Measurements from ENCODE around the gene RAB36. TPM values are rescaled to one million over a fixed set of nuclear protein-coding genes. Genes with fewer than 3 reads are reported as not detected.

The RAB36 gene
- polyA plus RNA-seq, 1 of the 3 experiments (the other 2 are of a cell fraction): 6.6 TPM

DNA sequence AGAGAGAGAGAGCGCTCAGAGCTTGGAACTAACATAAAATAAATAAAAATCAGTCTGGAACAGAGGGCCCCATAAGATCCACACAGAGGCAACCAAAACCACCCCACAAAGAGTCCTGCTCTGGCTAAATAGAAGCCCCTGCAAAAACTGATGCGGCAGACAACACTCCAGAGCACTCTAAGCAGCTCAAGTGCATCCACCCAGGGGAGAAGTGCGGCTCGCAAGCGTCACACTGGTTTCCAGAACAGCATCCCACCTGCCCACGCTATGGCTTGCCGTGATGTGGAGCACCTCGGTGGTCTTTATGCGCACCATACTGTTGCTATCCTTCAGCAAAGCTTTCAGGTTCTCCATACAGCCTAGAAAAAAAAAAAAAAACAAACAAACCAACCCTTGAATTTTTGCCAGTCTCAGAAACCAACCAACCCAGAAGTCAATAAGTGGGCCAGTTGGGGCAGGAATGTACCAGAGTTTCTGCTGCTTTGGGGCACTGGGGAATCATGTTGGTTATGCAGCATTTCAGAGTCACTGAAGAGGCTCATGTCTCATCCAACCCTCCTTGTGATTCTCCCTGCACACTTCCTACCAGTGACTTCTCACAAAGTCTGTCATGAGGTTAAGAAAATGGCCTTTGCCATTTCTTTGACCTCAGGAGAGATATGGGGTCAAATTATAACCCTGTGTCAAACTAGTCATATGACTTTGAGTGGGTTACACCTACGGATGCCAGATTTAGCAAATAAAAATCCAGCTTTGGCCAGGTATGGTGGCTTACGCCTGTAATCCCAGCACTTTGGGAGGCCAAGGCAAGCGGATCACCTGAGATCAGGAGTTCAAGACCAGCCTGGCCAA, 6.5 kb upstream of the RAB36 start:
- H3K4me1 ChIP-seq (ENCODE audit: control insufficient read depth in 1 of 2, insufficient read depth in 2 of 2, low read depth in 1 of 2, low read length in 1 of 2): peaks cover 6 to 9% of the 10 kb centered on the region in 2 experiments; a peak in 1 of 4 replicates
- no peak overlapping the region for H3K4me2 ChIP-seq
- no peaks in the 10 kb centered on the region for H4K20me1 ChIP-seq (ENCODE audit: insufficient read depth)
- no peaks in the 10 kb centered on the region for H3K9me2 ChIP-seq
- no peak overlapping the region for H3K27ac ChIP-seq (ENCODE audit: low read depth in 2 of 2, low read length in 1 of 2)
- no peaks in the 10 kb centered on the region for H3K79me2 ChIP-seq (ENCODE audit: insufficient read depth)
- no peaks in the 10 kb centered on the region for H3K36me3 ChIP-seq (replicated peaks in 1 of 2; ENCODE audit: control insufficient read depth in 1 of 2, insufficient read depth in 2 of 2, low read length in 1 of 2)
- H3F3A ChIP-seq (replicated peaks; ENCODE audit: insufficient read depth): no peaks in the 10 kb centered on the region
- H3K9me3 ChIP-seq: no peaks in the 10 kb centered on the region
- H2AFZ ChIP-seq (ENCODE audit: low read depth): no peak overlapping the region
- DNase-seq: no peak
- H3K4me3 ChIP-seq (ENCODE audit: low read depth in 2 of 2, low read length in 1 of 2): no peak overlapping the region
- TF ChIP-seq RAD21 (IDR thresholded peaks at IDR 0.05; ENCODE audit: low read length): no peak
- no peak for TF ChIP-seq CHD2 (IDR thresholded peaks at IDR 0.05; ENCODE audit: low read length, partially characterized antibody)
- no peak for TF ChIP-seq TCF12 (IDR thresholded peaks at IDR 0.05)
- TF ChIP-seq RCOR1 (IDR thresholded peaks at IDR 0.05; ENCODE audit: low read length): no peak
- no peak for TF ChIP-seq NRF1 (IDR thresholded peaks at IDR 0.05; ENCODE audit: low read depth, low read length)
- no peak for TF ChIP-seq YY1 (IDR thresholded peaks at IDR 0.05; ENCODE audit: low read depth)
- TF ChIP-seq FOXM1 (IDR thresholded peaks at IDR 0.05; ENCODE audit: low read depth): no peak
- no peak for TF ChIP-seq ELF1 (IDR thresholded peaks at IDR 0.05)
- no peak for TF ChIP-seq EZH2phosphoT487 (IDR thresholded peaks at IDR 0.05; ENCODE audit: borderline replicate concordance, low read depth)
- TF ChIP-seq PBX3 (IDR thresholded peaks at IDR 0.05): no peak
- TF ChIP-seq SIN3A (IDR thresholded peaks at IDR 0.05; ENCODE audit: borderline replicate concordance, low read depth, low read length): no peak
- TF ChIP-seq USF1 (IDR thresholded peaks at IDR 0.05; ENCODE audit: borderline replicate concordance, low read depth): no peak
- TF ChIP-seq MXI1 (IDR thresholded peaks at IDR 0.05; ENCODE audit: low read depth, low read length): no peak
- no peak for TF ChIP-seq GABPA (IDR thresholded peaks at IDR 0.05; ENCODE audit: low read depth)
- no peak for TF ChIP-seq FOXJ3 (CRISPR knock-in tag; IDR thresholded peaks at IDR 0.05)
- no peak for TF ChIP-seq SMC3 (IDR thresholded peaks at IDR 0.05; ENCODE audit: low read depth, low read length)
- no peak for TF ChIP-seq JUND (IDR thresholded peaks at IDR 0.05)
- no peak for TF ChIP-seq GATA2 (CRISPR knock-in tag; IDR thresholded peaks at IDR 0.05)
- no peaks in the 10 kb centered on the region for H3K27me3 ChIP-seq (ENCODE audit: insufficient read depth)
- ChIA-PET POLR2A (no interaction called here), CTCF (interaction anchor here (0.9 to 13.2 kb wide), 5 partner anchors 10 to 452 kb away, joined by 3 to 397 read pairs (median 21); no protein-coding TSS in a partner anchor)
- H3K9ac ChIP-seq: no peak overlapping the region
- WGBS (ENCODE audit: low lambda C conversion rate): 91% methylated on average over 9 of the region's 12 CpGs

DNA sequence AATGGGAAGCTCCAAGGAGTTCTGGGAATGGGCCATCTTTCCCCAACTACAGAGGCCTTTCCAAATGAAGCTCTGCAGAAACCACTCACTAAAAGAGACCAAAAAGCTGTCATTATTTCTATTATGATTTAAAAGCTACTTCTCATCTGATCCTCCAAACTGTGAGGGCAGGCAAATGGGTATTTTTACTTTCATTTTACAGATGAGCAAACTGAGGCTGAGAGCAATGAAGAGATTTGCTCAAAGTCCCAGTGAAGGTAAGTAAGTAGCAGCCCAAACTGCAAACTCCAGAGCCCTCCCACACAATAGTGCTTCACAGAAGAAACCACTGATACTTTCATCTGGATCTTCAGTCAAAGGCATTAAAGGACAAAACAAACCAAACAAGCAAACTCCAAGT, 4.9 kb upstream of the RAB36 start:
- Histone ChIP-seq H4K20me1 (ENCODE audit: insufficient read depth) (no peaks in the 10 kb centered on the region), H3K4me3 (ENCODE audit: low read depth in 2 of 2, low read length in 1 of 2) (no peak overlapping the region), H2AFZ (ENCODE audit: low read depth) (no peak overlapping the region), H3K79me2 (ENCODE audit: insufficient read depth) (no peaks in the 10 kb centered on the region), H3F3A (replicated peaks; ENCODE audit: insufficient read depth) (no peaks in the 10 kb centered on the region), H3K27ac (ENCODE audit: low read depth in 2 of 2, low read length in 1 of 2) (no peak overlapping the region), H3K9ac (no peak overlapping the region), H3K27me3 (ENCODE audit: insufficient read depth) (no peaks in the 10 kb centered on the region), H3K9me2 (no peaks in the 10 kb centered on the region), H3K36me3 (replicated peaks in 1 of 2; ENCODE audit: control insufficient read depth in 1 of 2, insufficient read depth in 2 of 2, low read length in 1 of 2) (no peaks in the 10 kb centered on the region), H3K4me2 (no peak overlapping the region), H3K4me1 (ENCODE audit: control insufficient read depth in 1 of 2, insufficient read depth in 2 of 2, low read depth in 1 of 2, low read length in 1 of 2) (peaks cover 6 to 11% of the 10 kb centered on the region in 2 experiments; a peak in 1 of 4 replicates), H3K9me3 (no peaks in the 10 kb centered on the region)
- CTCF ChIA-PET: interaction anchor here (1.1 to 3.4 kb wide), 5 partner anchors 9 to 182 kb away, joined by 3 to 31 read pairs (median 5); no protein-coding TSS in a partner anchor
- POLR2A ChIA-PET: no interaction called here
- DNase-seq: no peak
- TF ChIP-seq SIN3A (IDR thresholded peaks at IDR 0.05; ENCODE audit: borderline replicate concordance, low read depth, low read length): no peak
- TF ChIP-seq RCOR1 (IDR thresholded peaks at IDR 0.05; ENCODE audit: low read length): no peak
- TF ChIP-seq NFIC (IDR thresholded peaks at IDR 0.05; ENCODE audit: borderline replicate concordance): no peak
- no peak for TF ChIP-seq FOSL2 (IDR thresholded peaks at IDR 0.05; ENCODE audit: borderline replicate concordance, low read depth)
- no peak for TF ChIP-seq MXI1 (IDR thresholded peaks at IDR 0.05; ENCODE audit: low read depth, low read length)
- TF ChIP-seq CHD2 (IDR thresholded peaks at IDR 0.05; ENCODE audit: low read length, partially characterized antibody): no peak
- TF ChIP-seq JUND (IDR thresholded peaks at IDR 0.05): no peak
- TF ChIP-seq EZH2phosphoT487 (IDR thresholded peaks at IDR 0.05; ENCODE audit: borderline replicate concordance, low read depth): no peak
- TF ChIP-seq ELF1 (IDR thresholded peaks at IDR 0.05): no peak
- no peak for TF ChIP-seq TEAD4 (IDR thresholded peaks at IDR 0.05; ENCODE audit: borderline replicate concordance, insufficient read depth)
- no peak for TF ChIP-seq MAX (IDR thresholded peaks at IDR 0.05; ENCODE audit: low read depth)
- no peak for TF ChIP-seq USF1 (IDR thresholded peaks at IDR 0.05; ENCODE audit: borderline replicate concordance, low read depth)
- TF ChIP-seq RAD21 (IDR thresholded peaks at IDR 0.05; ENCODE audit: low read length): no peak
- no peak for TF ChIP-seq GABPA (IDR thresholded peaks at IDR 0.05; ENCODE audit: low read depth)
- no peak for TF ChIP-seq FOXJ3 (CRISPR knock-in tag; IDR thresholded peaks at IDR 0.05)
- no peak for TF ChIP-seq NRF1 (IDR thresholded peaks at IDR 0.05; ENCODE audit: low read depth, low read length)
- no peak for TF ChIP-seq TAF1 (IDR thresholded peaks at IDR 0.05; ENCODE audit: borderline replicate concordance, low read depth, low read length)

Data from SK-N-SH (cell line).